ENCODE data around the gene IFT81.
"Not testable (repeated sequence)": the region's sequence is repeated elsewhere in the genome, so short reads cannot be mapped to it uniquely, and the experiment has no call there.

Gene IFT81

GRCh38 chr12:110108309-110109036, 15.7 kb upstream of the IFT81 start:
- no peak for DNase-seq (ENCODE audit: low spot score)

DNA sequence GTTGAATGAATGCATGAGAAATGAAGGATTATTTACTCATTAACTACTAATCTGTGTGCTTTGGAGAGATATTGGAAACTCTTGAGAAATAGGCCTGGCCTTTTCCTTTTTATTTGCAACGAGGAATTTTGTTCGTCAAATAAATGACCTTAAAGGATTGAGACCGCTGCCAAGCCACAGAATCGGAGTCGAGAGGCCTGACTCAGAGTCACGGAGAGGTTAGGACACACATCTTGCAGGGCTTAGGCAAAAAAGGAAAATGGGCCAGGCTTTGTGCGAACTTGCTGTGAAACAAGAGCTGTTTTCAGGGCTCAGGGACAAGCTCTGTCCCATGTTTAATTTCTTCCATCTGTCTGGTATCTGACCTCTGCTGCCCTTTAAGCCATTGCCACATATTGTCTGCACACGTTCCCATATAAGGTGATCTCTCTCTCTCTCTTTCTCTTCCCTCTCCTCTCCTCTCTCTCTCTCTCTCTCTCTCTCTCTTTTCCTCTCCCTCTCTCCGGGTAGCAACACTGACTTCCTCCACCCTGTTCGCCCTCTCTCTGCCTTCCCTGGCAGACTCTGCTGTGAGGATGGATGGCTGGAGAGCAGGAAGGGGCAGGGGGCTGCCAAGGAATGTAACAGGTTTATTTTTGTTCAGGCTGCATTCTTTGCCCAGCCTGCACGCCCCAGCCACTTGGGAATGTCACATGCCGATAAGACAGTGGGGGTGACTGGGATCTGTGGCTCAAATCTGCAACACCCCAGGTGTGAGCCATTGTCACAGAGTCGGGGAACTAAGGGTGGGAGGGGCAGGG, 14.9 kb upstream of the IFT81 start:
- no peak for DNase-seq (ENCODE audit: low spot score)

GRCh38 chr12:110109837-110110535, 14.2 kb upstream of the IFT81 start:
- no peak for DNase-seq (ENCODE audit: low spot score)

GRCh38 chr12:110111476-110112334, 12.5 kb upstream of the IFT81 start:
- DNase-seq (ENCODE audit: low spot score): no peak

DNA sequence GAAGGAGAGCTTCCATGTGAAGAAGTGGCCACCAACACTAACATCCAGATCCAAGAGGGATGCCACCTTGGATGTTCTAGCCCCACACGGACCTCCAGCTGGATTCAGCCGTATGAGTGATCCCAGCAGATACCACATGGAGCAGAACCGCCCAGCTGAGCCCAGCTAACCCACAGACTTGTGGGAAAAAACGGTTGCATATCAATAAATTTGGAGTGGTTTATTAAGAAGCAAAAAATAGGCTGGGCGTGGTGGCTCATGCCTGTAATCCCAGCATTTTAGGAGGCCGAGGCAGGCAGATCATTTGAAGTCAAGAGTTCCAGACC, 11.9 kb upstream of the IFT81 start:
- DNase-seq (ENCODE audit: low spot score): no peak

DNA sequence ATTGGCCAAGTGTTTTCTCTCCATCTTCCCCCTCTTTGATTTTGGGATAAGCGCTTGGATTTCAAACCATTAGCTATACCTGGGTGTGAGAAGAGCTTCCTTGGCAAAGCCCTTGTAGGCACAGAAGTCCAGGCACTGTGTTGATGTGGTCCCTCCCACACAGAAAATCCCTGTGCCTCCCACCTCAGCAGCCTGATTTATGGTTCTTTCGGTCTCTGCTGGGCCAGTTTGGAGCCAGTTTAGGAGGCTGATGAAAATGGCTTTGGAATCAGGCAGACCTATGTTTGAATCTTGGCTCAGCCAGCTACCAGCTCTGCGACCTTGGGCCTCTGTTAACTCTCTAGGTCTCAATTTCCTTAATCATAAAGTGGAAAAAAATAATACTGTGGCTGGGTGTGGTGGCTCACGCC, 9.6 kb upstream of the IFT81 start:
- no peak for DNase-seq (ENCODE audit: low spot score)

DNA sequence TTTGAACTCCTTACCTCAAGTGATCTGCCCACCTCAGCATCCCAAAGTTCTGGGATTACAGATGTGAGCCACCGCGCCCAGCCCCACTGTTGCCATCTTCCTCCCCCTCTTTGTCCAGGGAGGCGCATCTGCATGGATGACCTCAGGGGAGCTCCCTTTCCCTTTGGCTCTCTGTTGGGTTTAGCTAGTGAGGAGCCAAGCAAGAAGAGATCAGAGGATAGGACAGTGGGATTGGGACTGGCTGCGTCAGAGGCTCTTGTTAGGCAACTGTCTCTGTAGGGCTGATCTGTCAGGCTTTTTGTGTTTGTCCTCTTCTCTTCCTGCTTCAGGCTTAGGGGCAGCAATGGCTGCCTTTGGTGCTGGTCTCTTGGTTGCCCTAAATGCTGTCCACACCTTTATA, 8.5 kb upstream of the IFT81 start:
- no peak for DNase-seq (ENCODE audit: low spot score)

DNA sequence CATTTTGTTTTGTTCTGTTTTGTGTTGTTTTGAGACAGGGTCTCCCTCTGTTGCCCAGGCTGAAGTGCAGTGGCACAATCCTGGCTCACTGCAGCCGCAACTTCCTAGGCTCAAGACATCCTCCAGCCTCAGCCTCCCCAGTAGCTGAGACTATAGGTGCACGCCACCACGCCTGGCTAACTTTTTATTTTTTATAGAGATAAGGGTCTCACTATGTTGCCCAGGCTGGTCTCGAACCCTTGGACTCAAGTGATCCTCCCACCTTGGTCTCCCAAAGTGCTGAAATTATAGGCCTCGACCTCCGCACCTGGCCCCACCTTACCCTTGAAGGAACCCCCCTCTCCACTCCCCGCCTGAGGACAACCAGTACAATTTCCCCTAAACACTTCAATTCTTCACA, 7.5 kb upstream of the IFT81 start:
- no peak for DNase-seq (ENCODE audit: low spot score)

GRCh38 chr12:110117210-110117609, 6.9 kb upstream of the IFT81 start:
- not testable (repeated sequence) for DNase-seq (ENCODE audit: low spot score)

GRCh38 chr12:110117956-110118685, 6.0 kb upstream of the IFT81 start:
- DNase-seq (ENCODE audit: low spot score): no peak

DNA sequence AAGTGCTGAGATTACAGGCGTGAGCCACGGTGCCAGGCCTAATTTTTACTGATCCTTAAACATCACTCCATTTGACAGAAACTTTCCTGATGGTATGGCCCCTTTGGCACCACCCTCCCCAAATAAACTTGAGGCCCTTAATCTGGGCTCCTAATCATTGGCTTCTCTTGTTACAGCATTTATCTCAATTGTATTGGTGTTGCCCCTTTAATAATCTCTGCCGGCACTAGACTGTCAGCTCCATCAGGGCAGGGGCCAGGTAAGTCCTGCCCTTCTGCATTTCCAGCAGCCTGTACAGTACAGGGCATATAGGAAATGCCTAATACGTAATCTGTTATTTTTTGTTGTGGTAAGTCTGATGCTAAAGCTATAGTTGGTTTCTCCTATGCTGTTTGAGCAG, 1.2 kb upstream of the IFT81 start:
- no peak for DNase-seq (ENCODE audit: low spot score)

DNA sequence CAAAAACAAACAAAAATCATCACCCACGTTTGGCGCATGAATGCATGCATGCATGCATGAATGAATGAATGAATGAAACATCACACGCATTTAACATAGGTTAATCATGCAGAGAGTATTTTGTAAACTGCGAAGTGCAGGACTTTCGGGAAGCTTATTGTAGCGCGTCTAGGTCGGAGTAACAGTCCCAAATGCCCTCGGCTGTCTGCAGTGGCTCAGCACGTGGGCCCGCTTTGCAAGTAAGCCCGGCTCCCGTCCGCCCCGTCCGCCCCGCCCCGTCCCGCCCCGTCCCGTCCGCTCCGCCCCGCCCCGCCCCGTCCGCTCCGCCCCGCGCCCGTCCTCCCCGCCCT, 263 bp upstream of the IFT81 start:
- DNase-seq (ENCODE audit: low spot score): no peak

GRCh38 chr12:110126557-110126956, 2.4 kb downstream of the IFT81 start:
- DNase-seq (ENCODE audit: low spot score): no peak

- DNase-seq (ENCODE audit: low spot score): no peak
Observed at GRCh38 chr12:110134691-110135411, 10.7 kb downstream of the IFT81 start.

GRCh38 chr12:110135806-110136205, 11.6 kb downstream of the IFT81 start:
- no peak for DNase-seq (ENCODE audit: low spot score)

DNA sequence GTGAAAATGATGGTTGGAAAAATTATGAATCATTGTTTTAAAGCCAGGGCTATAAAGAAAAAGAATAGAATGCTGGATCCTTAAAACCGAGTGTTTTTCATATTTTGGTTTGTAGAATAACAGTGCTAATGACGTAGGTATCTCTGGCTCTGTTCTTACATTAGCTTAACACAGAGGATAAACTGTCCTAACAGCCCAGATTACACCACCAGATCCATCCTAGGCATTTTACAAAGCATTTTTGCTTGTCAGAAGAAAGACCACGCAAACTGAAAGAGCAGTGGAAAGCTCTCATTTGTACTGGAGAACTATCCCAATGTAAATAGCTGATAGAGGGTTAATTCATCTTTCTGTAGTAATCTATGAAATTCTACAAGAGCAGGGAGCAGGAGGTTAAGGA, 13.6 kb downstream of the IFT81 start:
- DNase-seq (ENCODE audit: low spot score): no peak

DNA sequence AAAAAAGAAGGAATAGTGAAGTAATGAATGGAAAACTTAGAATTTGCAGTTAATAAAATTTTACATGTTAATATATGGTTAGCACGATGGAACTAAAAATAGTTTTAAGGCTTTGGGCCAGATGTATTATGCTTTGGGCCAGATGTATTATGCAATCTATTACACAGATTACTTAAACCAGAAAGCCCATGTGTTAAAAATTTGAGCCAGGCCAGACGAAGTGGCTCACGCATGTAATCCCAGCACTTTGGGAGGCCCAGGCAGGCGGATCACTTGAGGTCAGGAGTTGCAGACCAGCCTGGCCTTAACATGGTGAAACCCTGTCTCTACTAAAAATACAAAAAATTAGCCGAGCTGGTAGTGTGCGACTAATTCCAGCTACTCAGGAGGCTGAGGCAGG, 17.2 kb downstream of the IFT81 start:
- no peak for DNase-seq (ENCODE audit: low spot score)

DNA sequence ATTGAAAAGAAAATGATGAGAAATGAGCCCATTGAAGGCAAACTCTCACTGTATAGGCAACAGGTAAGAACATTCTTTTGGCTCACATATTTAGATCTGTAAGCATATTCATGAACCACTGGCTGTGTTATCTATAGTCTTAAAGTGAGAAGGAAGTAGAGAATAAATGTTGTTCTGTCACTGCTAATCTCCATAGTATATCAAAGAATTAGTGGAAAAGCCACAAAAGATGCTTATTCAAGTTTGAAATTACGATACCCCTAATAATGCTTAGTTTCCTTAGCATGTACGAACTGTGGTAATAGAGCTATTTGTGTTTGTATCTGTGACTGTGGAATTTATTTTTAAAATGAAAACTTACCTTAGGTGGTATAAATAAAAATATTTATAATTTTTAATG, 22.8 kb downstream of the IFT81 start:
- no peak for DNase-seq (ENCODE audit: low spot score)

GRCh38 chr12:110149086-110149660, 25.0 kb downstream of the IFT81 start:
- no peak for DNase-seq (ENCODE audit: low spot score)

GRCh38 chr12:110156766-110157165, 32.6 kb downstream of the IFT81 start:
- DNase-seq (ENCODE audit: low spot score): no peak

DNA sequence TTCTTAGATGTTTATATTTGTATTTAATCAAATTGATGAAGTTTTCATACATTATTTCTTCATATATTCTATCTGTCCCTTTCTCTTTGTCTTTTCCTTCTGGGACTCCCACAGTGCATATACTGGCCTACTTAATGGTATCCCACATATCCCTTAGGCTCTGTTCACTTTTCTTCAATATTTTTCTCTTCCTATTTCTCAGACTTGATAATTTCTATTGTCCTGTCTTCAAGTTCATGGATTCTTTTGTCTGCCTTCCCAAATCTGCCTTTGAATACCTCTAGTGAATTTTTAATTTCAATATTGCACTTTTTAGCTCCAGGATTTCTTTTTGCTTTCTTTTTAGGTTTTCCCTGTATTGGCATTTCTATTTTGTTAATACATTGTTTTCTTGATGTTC, 33.4 kb downstream of the IFT81 start:
- DNase-seq (ENCODE audit: low spot score): no peak

Measured in ecto neural progenitor cell (in vitro differentiated cells).